Activated T-helper 17 cell treated with anti-CD3 and anti-CD28 coated beads, Interleukin-2, amount 50 U/mL, for 72 hours (primary cell): Measurements from ENCODE around the gene TRIM50. TPM values are rescaled to one million over a fixed set of nuclear protein-coding genes. Genes with fewer than 3 reads are reported as not detected.
"Not testable (repeated sequence)": the region's sequence is repeated elsewhere in the genome, so short reads cannot be mapped to it uniquely, and the experiment has no call there.

ENCODE experiments used
- ATAC-seq: fragments of 150-1000 bp; cut with Tn5 transposase; replicated peaks from 2 replicates; pipeline ENCODE4 v1.10.0; 2021; ENCODE audit warnings: mild to moderate bottlenecking, moderate library complexity
- H3K27ac Mint-ChIP-seq: one replicate; pipeline ENCODE4 v1.8.0; 2022; ENCODE audit warnings: mixed read lengths
- H3K27me3 Mint-ChIP-seq: one replicate; pipeline ENCODE4 v1.8.0; 2022; ENCODE audit warnings: mixed read lengths
- H3K36me3 Mint-ChIP-seq: one replicate; pipeline ENCODE4 v1.8.0; 2022; ENCODE audit warnings: low read depth, mild to moderate bottlenecking, mixed read lengths
- H3K4me1 Mint-ChIP-seq: one replicate; pipeline ENCODE4 v1.8.0; 2022; ENCODE audit warnings: mixed read lengths
- H3K4me3 Mint-ChIP-seq: one replicate; pipeline ENCODE4 v1.8.0; 2022; ENCODE audit warnings: mild to moderate bottlenecking, mixed read lengths
- H3K9me3 Mint-ChIP-seq: one replicate; pipeline ENCODE4 v1.8.0; 2022; ENCODE audit warnings: mixed read lengths
- total RNA-seq, 2 donors: library from RNA; stranded (reverse); gene quantifications; one replicate each; pipeline ENCODE4 v1.2.3, GENCODE V29; 2022

The TRIM50 gene
- total RNA-seq, 2 donors from 2014 or later: not detected

GRCh38 chr7:73312831-73313520, 14.9 kb downstream of the TRIM50 start:
- ATAC-seq: no peak
- no peaks in the 10 kb centered on the region for H3K9me3 Mint-ChIP-seq
- no peaks in the 10 kb centered on the region for H3K27me3 Mint-ChIP-seq
- H3K4me1 Mint-ChIP-seq: peaks cover 3% of the 10 kb centered on the region
- peaks cover 9% of the 10 kb centered on the region for H3K36me3 Mint-ChIP-seq
- H3K27ac Mint-ChIP-seq: no peak overlapping the region
- no peak overlapping the region for H3K4me3 Mint-ChIP-seq

GRCh38 chr7:73311421-73311820, 16.5 kb downstream of the TRIM50 start:
- ATAC-seq, H3K27ac Mint-ChIP-seq, H3K4me3 Mint-ChIP-seq, H3K9me3 Mint-ChIP-seq, H3K27me3 Mint-ChIP-seq: not testable (repeated sequence)
- H3K36me3 Mint-ChIP-seq: peaks cover 25% of the 10 kb centered on the region
- H3K4me1 Mint-ChIP-seq: peaks cover 14% of the 10 kb centered on the region

- peaks cover 52% of the 10 kb centered on the region for H3K36me3 Mint-ChIP-seq
- H3K4me1 Mint-ChIP-seq: peaks cover 14% of the 10 kb centered on the region
- H3K27me3 Mint-ChIP-seq: no peaks in the 10 kb centered on the region
- ATAC-seq: peak; percentile 98
- H3K4me3 Mint-ChIP-seq: peak within 1 kb of the TSS; percentile 95
- H3K9me3 Mint-ChIP-seq: no peaks in the 10 kb centered on the region
- peak within 1 kb of the TSS; percentile 97 for H3K27ac Mint-ChIP-seq
Observed at GRCh38 chr7:73308665-73309214, 19.1 kb downstream of the TRIM50 start, which contains the start of gene NSUN5. TSS of gene NSUN5 (minus strand) at chr7:73308826. CDS start at chr7:73308790, 36 bp downstream.

GRCh38 chr7:73308074-73308664, 19.7 kb downstream of the TRIM50 start:
- Mint-ChIP-seq H3K9me3 (no peaks in the 10 kb centered on the region), H3K4me1 (peaks cover 14% of the 10 kb centered on the region), H3K27ac (peak overlapping the region; percentile 97), H3K4me3 (peak overlapping the region; percentile 95), H3K36me3 (peaks cover 54% of the 10 kb centered on the region), H3K27me3 (no peaks in the 10 kb centered on the region)
- ATAC-seq: peak; percentile 52

- Mint-ChIP-seq H3K4me1 (peaks cover 14% of the 10 kb centered on the region), H3K27ac (peak overlapping the region; percentile 97), H3K9me3 (no peaks in the 10 kb centered on the region)
Observed at GRCh38 chr7:73307436-73307835, 20.4 kb downstream of the TRIM50 start.

GRCh38 chr7:73304612-73305387, 23.1 kb downstream of the TRIM50 start:
- peaks cover 14% of the 10 kb centered on the region for H3K4me1 Mint-ChIP-seq
- peaks cover 60% of the 10 kb centered on the region for H3K36me3 Mint-ChIP-seq
- H3K4me3 Mint-ChIP-seq, H3K27ac Mint-ChIP-seq, ATAC-seq, H3K27me3 Mint-ChIP-seq, H3K9me3 Mint-ChIP-seq: not testable (repeated sequence)

More at GRCh38 chr7:73307436-73307835, 20.4 kb downstream of the TRIM50 start:
- Mint-ChIP-seq H3K36me3 (peaks cover 60% of the 10 kb centered on the region), H3K4me3 (peak overlapping the region; percentile 95), H3K27me3 (no peaks in the 10 kb centered on the region)
- ATAC-seq: no peak

- Mint-ChIP-seq H3K9me3 (no peaks in the 10 kb centered on the region), H3K27ac (no peak overlapping the region), H3K36me3 (peaks cover 60% of the 10 kb centered on the region), H3K27me3 (no peaks in the 10 kb centered on the region), H3K4me3 (no peak overlapping the region), H3K4me1 (peaks cover 14% of the 10 kb centered on the region)
- no peak for ATAC-seq
Observed at GRCh38 chr7:73304071-73304470, 23.8 kb downstream of the TRIM50 start.

- no peak overlapping the region for H3K27ac Mint-ChIP-seq
- no peaks in the 10 kb centered on the region for H3K27me3 Mint-ChIP-seq
- peaks cover 56% of the 10 kb centered on the region for H3K36me3 Mint-ChIP-seq
- H3K4me3 Mint-ChIP-seq: no peak overlapping the region
- no peak for ATAC-seq
- H3K4me1 Mint-ChIP-seq: peaks cover 14% of the 10 kb centered on the region
- no peaks in the 10 kb centered on the region for H3K9me3 Mint-ChIP-seq
Observed at GRCh38 chr7:73303546-73303945, 24.3 kb downstream of the TRIM50 start.

GRCh38 chr7:73302846-73303245, 25.0 kb downstream of the TRIM50 start:
- peaks cover 49% of the 10 kb centered on the region for H3K36me3 Mint-ChIP-seq
- not testable (repeated sequence) for H3K9me3 Mint-ChIP-seq, H3K4me3 Mint-ChIP-seq, H3K27me3 Mint-ChIP-seq, H3K4me1 Mint-ChIP-seq, H3K27ac Mint-ChIP-seq, ATAC-seq

- not testable (repeated sequence) for H3K4me3 Mint-ChIP-seq, H3K27me3 Mint-ChIP-seq, H3K27ac Mint-ChIP-seq, ATAC-seq, H3K4me1 Mint-ChIP-seq, H3K9me3 Mint-ChIP-seq
- H3K36me3 Mint-ChIP-seq: peaks cover 32% of the 10 kb centered on the region
Observed at GRCh38 chr7:73301108-73301507, 26.8 kb downstream of the TRIM50 start.

GRCh38 chr7:73299812-73300211, 28.1 kb downstream of the TRIM50 start:
- H3K9me3 Mint-ChIP-seq, ATAC-seq, H3K27me3 Mint-ChIP-seq, H3K27ac Mint-ChIP-seq, H3K4me1 Mint-ChIP-seq, H3K4me3 Mint-ChIP-seq: not testable (repeated sequence)
- peaks cover 19% of the 10 kb centered on the region for H3K36me3 Mint-ChIP-seq

- not testable (repeated sequence) for H3K9me3 Mint-ChIP-seq, ATAC-seq, H3K27ac Mint-ChIP-seq, H3K27me3 Mint-ChIP-seq, H3K4me1 Mint-ChIP-seq, H3K4me3 Mint-ChIP-seq, H3K36me3 Mint-ChIP-seq
Observed at GRCh38 chr7:73297706-73298105, 30.2 kb downstream of the TRIM50 start.

GRCh38 chr7:73297235-73297634, 30.6 kb downstream of the TRIM50 start:
- H3K4me3 Mint-ChIP-seq, H3K36me3 Mint-ChIP-seq, H3K27ac Mint-ChIP-seq, H3K27me3 Mint-ChIP-seq, H3K9me3 Mint-ChIP-seq, ATAC-seq, H3K4me1 Mint-ChIP-seq: not testable (repeated sequence)

GRCh38 chr7:73277210-73277609, 50.7 kb downstream of the TRIM50 start:
- not testable (repeated sequence) for H3K27ac Mint-ChIP-seq, ATAC-seq, H3K9me3 Mint-ChIP-seq, H3K4me3 Mint-ChIP-seq, H3K36me3 Mint-ChIP-seq, H3K4me1 Mint-ChIP-seq, H3K27me3 Mint-ChIP-seq
